Esophagus squamous epithelium (tissue), 4 donors: ENCODE results near the gene CCDC66.

Experiments
- CTCF ChIP-seq, 6 experiments: fragments of 450-650 bp in 4 of 6; fragments of 200-600 bp in 2 of 6; sonication (generic) in 2 of 6; IDR thresholded peaks; one replicate each; pipeline ENCODE4 v1.5.1; 2016 to 2019; ENCODE audit warnings: antibody characterized with exemption in 6 of 6, mild to moderate bottlenecking in 4 of 6, moderate library complexity in 4 of 6
- POLR2A ChIP-seq, 4 donors: fragments of 450-650 bp; IDR thresholded peaks; one replicate each; pipeline ENCODE4 v1.6.1; 2017; ENCODE audit warnings: antibody characterized with exemption in 4 of 4, mild to moderate bottlenecking in 4 of 4, moderate library complexity in 3 of 4

- TF ChIP-seq CTCF (IDR thresholded peaks at IDR 0.05), result no peak
- TF ChIP-seq POLR2A (IDR thresholded peaks at IDR 0.05), result no peak
Observed at GRCh38 chr3:56547486-56547885, 9.5 kb upstream of the CCDC66 start.
